ENCODE results near the gene PLPPR3.

The PLPPR3 gene

DNA sequence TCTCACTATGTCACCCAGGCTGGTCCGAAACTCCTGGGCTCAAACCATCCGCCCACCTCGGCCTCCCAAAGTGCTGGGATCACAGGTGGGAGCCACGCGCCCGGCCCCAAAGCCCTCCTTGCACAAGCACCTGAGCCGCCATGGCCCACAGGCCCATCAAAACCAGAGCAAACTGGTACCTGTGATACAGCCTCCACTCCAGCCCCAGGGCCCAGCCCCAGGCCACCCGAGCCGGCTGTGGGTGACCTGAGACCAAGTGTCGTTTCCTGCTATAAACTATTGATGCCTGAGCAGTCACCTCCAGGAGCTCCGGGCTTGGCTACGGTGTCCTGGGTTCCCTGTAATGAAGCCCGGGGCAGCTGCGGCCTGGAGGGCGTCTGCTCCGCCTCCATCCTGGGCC is 34.2 kb downstream of the PLPPR3 start:
- Histone ChIP-seq H3K36me3 (ENCODE audit: control insufficient read depth, insufficient read depth, low read length) (no peaks in the 10 kb centered on the region), H3K4me3 (replicated peaks; ENCODE audit: low read depth, low read length) (no peak overlapping the region), H3K27me3 (replicated peaks; ENCODE audit: control insufficient read depth, insufficient read depth, low read length) (no peaks in the 10 kb centered on the region)
- DNase-seq (ENCODE audit: extremely low read depth, insufficient read length), result no peak
- TF ChIP-seq, protein P1, sequence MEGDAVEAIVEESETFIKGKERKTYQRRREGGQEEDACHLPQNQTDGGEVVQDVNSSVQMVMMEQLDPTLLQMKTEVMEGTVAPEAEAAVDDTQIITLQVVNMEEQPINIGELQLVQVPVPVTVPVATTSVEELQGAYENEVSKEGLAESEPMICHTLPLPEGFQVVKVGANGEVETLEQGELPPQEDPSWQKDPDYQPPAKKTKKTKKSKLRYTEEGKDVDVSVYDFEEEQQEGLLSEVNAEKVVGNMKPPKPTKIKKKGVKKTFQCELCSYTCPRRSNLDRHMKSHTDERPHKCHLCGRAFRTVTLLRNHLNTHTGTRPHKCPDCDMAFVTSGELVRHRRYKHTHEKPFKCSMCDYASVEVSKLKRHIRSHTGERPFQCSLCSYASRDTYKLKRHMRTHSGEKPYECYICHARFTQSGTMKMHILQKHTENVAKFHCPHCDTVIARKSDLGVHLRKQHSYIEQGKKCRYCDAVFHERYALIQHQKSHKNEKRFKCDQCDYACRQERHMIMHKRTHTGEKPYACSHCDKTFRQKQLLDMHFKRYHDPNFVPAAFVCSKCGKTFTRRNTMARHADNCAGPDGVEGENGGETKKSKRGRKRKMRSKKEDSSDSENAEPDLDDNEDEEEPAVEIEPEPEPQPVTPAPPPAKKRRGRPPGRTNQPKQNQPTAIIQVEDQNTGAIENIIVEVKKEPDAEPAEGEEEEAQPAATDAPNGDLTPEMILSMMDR (IDR thresholded peaks at IDR 0.05; ENCODE audit: insufficient read depth, low read length, poor library complexity, severe bottlenecking), result no peak

DNA sequence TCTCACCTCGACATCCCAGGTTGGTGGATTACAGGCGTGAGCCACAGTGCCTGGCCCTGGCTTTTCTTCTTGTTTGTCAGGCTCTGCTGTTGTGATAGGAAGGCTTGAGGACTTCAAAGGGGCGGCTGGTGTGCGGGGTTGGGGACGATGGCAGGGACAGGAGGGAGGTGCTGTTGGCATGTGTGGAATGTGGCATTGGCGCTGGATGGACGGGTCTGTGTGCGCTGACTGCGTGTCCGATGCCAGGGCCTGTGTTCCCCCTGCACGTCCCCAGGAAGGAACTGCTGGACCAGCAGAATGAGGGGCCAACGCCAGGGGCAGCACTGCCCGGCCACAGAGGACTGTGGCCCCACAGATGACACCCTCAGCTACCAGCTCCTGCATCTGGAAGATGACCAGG is 37.2 kb downstream of the PLPPR3 start:
- Histone ChIP-seq H3K36me3 (ENCODE audit: control insufficient read depth, insufficient read depth, low read length) (no peaks in the 10 kb centered on the region), H3K4me3 (replicated peaks; ENCODE audit: low read depth, low read length) (no peak overlapping the region), H3K27me3 (replicated peaks; ENCODE audit: control insufficient read depth, insufficient read depth, low read length) (no peaks in the 10 kb centered on the region)
- TF ChIP-seq, protein P1 (IDR thresholded peaks at IDR 0.05; ENCODE audit: insufficient read depth, low read length, poor library complexity, severe bottlenecking), result no peak
- no peak for DNase-seq (ENCODE audit: extremely low read depth, insufficient read length)

DNA sequence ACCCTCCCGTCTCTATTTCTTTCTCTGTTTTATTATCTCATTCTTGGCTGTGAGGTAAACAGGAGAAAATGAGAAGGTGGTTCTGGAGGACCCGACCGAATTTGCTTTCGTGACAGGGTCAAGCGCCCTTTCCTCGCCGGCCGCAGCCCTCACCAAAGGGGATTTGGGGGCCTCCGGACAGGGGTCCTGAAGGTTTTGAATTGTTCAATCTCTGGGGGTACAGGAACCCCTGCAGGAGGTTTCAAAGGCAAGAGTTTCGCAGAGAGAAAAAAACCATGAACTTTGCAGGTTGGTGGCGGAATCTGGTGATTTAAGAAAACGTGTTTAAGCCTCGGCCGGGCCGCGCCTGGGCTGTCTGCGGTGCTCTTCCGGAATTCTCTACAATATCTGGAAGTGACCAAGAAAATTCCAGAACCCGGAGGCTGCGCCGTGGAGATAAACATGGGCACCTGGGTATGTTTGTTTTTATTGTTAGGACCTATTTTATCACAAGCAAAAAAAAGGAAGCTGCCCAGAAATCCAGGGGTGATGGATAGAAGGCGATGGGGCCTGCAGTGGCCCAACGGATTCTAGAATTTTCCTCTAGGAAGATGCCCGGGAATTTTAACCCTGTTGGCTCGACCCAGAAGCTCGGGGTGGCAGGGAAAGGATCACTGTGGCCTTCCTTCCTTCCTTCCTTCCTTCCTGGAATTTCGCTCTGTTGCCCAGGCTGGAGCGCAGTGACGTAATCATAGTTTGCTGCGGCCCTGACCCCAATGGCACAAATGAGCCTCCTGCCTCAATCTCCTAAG is 38.7 kb downstream of the PLPPR3 start:
- no peak for DNase-seq (ENCODE audit: extremely low read depth, insufficient read length)
- H3K27me3 ChIP-seq (replicated peaks; ENCODE audit: control insufficient read depth, insufficient read depth, low read length), result no peaks in the 10 kb centered on the region
- H3K36me3 ChIP-seq (ENCODE audit: control insufficient read depth, insufficient read depth, low read length), result no peaks in the 10 kb centered on the region
- TF ChIP-seq, protein P1 (IDR thresholded peaks at IDR 0.05; ENCODE audit: insufficient read depth, low read length, poor library complexity, severe bottlenecking), result no peak
- no peak overlapping the region for H3K4me3 ChIP-seq (replicated peaks; ENCODE audit: low read depth, low read length)

DNA sequence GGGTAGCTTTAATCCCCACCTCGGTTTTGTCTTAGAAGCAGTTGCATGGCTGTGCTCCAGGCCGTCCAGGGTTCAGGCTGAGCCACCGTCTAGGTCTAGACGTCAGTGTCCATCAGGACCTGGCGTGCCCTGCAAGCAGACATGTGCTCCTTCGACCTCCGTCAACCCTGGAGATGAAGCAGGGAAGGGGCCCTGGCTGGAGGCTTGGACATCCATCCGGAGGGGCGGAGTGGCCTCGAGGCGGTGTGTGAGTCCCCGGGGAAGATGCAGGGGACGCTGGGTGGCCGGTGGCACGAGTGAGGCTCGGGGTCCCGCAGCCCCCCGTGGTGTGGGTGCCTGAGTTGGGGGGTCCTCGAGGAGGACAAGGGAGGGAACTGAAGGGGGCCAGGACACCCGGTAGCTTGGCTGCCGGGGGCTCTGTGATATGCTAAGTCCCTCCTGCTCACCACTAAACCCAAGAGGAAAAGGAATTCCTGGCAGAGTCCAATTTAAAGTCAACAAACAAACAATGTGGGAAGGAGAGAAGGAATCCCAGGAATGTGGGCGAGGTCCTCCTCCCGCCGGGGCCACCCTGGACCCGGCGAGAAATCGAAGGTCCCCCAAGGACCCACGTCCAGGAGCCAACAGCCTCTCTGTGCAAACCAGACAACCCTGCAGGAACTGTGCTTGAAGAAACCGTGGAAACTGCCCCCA is 39.4 kb downstream of the PLPPR3 start:
- TF ChIP-seq, protein P1 (IDR thresholded peaks at IDR 0.05; ENCODE audit: insufficient read depth, low read length, poor library complexity, severe bottlenecking), result no peak
- H3K36me3 ChIP-seq (ENCODE audit: control insufficient read depth, insufficient read depth, low read length), result no peaks in the 10 kb centered on the region
- H3K27me3 ChIP-seq (replicated peaks; ENCODE audit: control insufficient read depth, insufficient read depth, low read length), result no peaks in the 10 kb centered on the region

DNA sequence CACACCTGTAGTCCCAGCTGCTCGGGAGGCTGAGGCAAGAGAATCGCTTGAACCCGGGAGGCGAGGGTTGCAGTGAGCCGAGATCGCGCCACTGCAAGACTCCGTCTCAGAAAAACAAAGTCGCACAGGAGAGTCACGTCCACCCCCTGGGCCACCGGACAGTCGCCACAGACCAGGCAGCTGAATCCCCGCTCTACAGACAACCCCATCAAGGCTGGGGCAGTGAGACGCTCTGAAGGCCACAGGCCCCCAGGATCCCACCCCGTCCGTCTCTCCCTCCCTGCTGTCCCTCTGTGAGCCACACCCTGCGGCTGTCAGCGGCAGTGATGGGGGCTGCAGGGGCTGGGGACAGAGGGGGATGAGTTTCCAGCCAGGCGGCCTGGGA is 40.0 kb downstream of the PLPPR3 start:
- TF ChIP-seq, protein P1 (IDR thresholded peaks at IDR 0.05; ENCODE audit: insufficient read depth, low read length, poor library complexity, severe bottlenecking), result no peak
- no peak overlapping the region for H3K4me3 ChIP-seq (replicated peaks; ENCODE audit: low read depth, low read length)
- no peaks in the 10 kb centered on the region for H3K36me3 ChIP-seq (ENCODE audit: control insufficient read depth, insufficient read depth, low read length)
- no peaks in the 10 kb centered on the region for H3K27me3 ChIP-seq (replicated peaks; ENCODE audit: control insufficient read depth, insufficient read depth, low read length)
- DNase-seq (ENCODE audit: extremely low read depth, insufficient read length), result no peak

More for the DNA sequence above, 39.4 kb downstream of the PLPPR3 start:
- no peak overlapping the region for H3K4me3 ChIP-seq (replicated peaks; ENCODE audit: low read depth, low read length)
- DNase-seq (ENCODE audit: extremely low read depth, insufficient read length), result no peak

All from GM06990 (cell line).